H1 (cell line): ENCODE results near the gene TBX5. TPM values are rescaled to one million over a fixed set of nuclear protein-coding genes. Genes with fewer than 3 reads are reported as not detected.

Experiments
- CTCF ChIA-PET: fragments of 300-600 bp; sonication (Branson Sonifier 250); formaldehyde crosslinking; loops from one replicate; lab custom pipeline; 2021; ENCODE audit not compliant: partially characterized antibody; lab: Charles Lee
- POLR2A ChIA-PET: fragments of 300-600 bp; sonication (Branson Sonifier 250); formaldehyde crosslinking; loops from one replicate; lab custom pipeline; 2021; ENCODE audit warnings: inconsistent platforms; ENCODE audit not compliant: partially characterized antibody; lab: Charles Lee
- DNase-seq, 2 experiments: peaks; one replicate each; pipeline versions ENCODE4 v3.0.0 to v3.0.0-alpha.2; 2010 to 2022; ENCODE audit warnings: low spot score in 2 of 2, low read depth in 1 of 2, mixed read lengths in 1 of 2
- FAIRE-seq: peaks from 2 replicates; lab custom pipeline; 2011; peaks lifted over from hg19 to GRCh38; lab: Jason Lieb, UNC
- H2AFZ ChIP-seq: 2 replicates; pipeline ENCODE4 v1.8.1; 2012; ENCODE audit warnings: low read length, inconsistent platforms
- H2AK5ac ChIP-seq: 2 replicates; pipeline ENCODE4 v1.6.1; 2013; ENCODE audit warnings: low read depth, low read length
- H2BK120ac ChIP-seq: replicated peaks from 2 replicates; pipeline ENCODE3; 2013; ENCODE audit warnings: low read depth, low read length, inconsistent platforms
- H2BK12ac ChIP-seq: 2 replicates; pipeline ENCODE4 v1.6.1; 2013; ENCODE audit warnings: low read depth, low read length
- H2BK15ac ChIP-seq: 2 replicates; pipeline ENCODE4 v1.6.1; 2013; ENCODE audit warnings: low read length
- H2BK20ac ChIP-seq: 2 replicates; pipeline ENCODE4 v1.6.1; 2013; ENCODE audit warnings: low read length
- H2BK5ac ChIP-seq: 2 replicates; pipeline ENCODE4 v1.6.1; 2013; ENCODE audit warnings: low read depth, low read length
- H3K14ac ChIP-seq: 2 replicates; pipeline ENCODE4 v1.6.1; 2013; ENCODE audit warnings: inconsistent platforms; ENCODE audit not compliant: insufficient read length
- H3K18ac ChIP-seq: 2 replicates; pipeline ENCODE4 v1.6.1; 2013; ENCODE audit warnings: low read length; ENCODE audit errors: extremely low read depth
- H3K23ac ChIP-seq: 2 replicates; pipeline ENCODE4 v1.6.1; 2013; ENCODE audit warnings: inconsistent platforms; ENCODE audit not compliant: insufficient read length
- H3K23me2 ChIP-seq: 2 replicates; pipeline ENCODE4 v1.6.1; 2013; ENCODE audit warnings: low read depth, low read length
- H3K27ac ChIP-seq: 2 replicates; pipeline ENCODE4 v1.6.1; 2011; ENCODE audit warnings: low read depth, low read length, inconsistent platforms
- H3K27me3 ChIP-seq, 4 experiments: replicated peaks in 1 of 4; 1 replicate in 1 of 4; 2 replicates in 3 of 4; pipeline versions ENCODE4 v1.6.1 to v1.8.1; 2011 to 2013; ENCODE audit warnings: low read length in 3 of 4, mild to moderate bottlenecking in 3 of 4, inconsistent platforms in 2 of 4, mixed read lengths in 2 of 4, moderate library complexity in 1 of 4; ENCODE audit not compliant: control insufficient read depth in 3 of 4, insufficient read depth in 3 of 4; ENCODE audit errors: extremely low read depth in 1 of 4
- H3K36me3 ChIP-seq, 4 experiments: 2 replicates each; pipeline versions ENCODE4 v1.6.1 to v1.8.1; 2011 to 2013; ENCODE audit warnings: mild to moderate bottlenecking in 4 of 4, low read length in 3 of 4, moderate library complexity in 2 of 4, control low read depth in 1 of 4, inconsistent platforms in 1 of 4; ENCODE audit not compliant: insufficient read depth in 4 of 4, control insufficient read depth in 2 of 4
- H3K4ac ChIP-seq: replicated peaks from 2 replicates; pipeline ENCODE3; 2013; ENCODE audit warnings: low read length, low read depth, mixed read lengths, inconsistent platforms; ENCODE audit not compliant: insufficient read length
- H3K4me1 ChIP-seq, 4 experiments: replicated peaks in 1 of 4; 1 replicate in 1 of 4; 2 replicates in 3 of 4; pipeline versions ENCODE4 v1.6.1 to v1.8.1; 2011 to 2013; ENCODE audit warnings: low read length in 3 of 4, inconsistent platforms in 2 of 4, mixed read lengths in 1 of 4; ENCODE audit not compliant: insufficient read depth in 4 of 4, control insufficient read depth in 3 of 4
- H3K4me2 ChIP-seq, 2 experiments: 2 replicates each; pipeline versions ENCODE4 v1.6.1 to v1.8.1; 2011 to 2013; ENCODE audit warnings: low read depth in 2 of 2, low read length in 2 of 2, control low read depth in 1 of 2, inconsistent platforms in 1 of 2, mild to moderate bottlenecking in 1 of 2; ENCODE audit not compliant: insufficient read depth in 1 of 2
- H3K4me3 ChIP-seq, 4 experiments: fragments of 200-600, 300-600 bp in 1 of 4; sonication (generic), shearing (Covaris generic), sonication (Bioruptor Twin) in 1 of 4; 2 replicates each; pipeline versions ENCODE4 v1.5.1 to v1.8.1; 2011 to 2016; ENCODE audit warnings: low read length in 4 of 4, low read depth in 3 of 4, control low read depth in 2 of 4, inconsistent platforms in 2 of 4, mild to moderate bottlenecking in 2 of 4, mixed read lengths in 1 of 4, moderate library complexity in 1 of 4; ENCODE audit not compliant: insufficient read depth in 2 of 4; ENCODE audit errors: extremely low read depth in 1 of 4
- H3K56ac ChIP-seq: replicated peaks from 2 replicates; pipeline ENCODE3; 2013; ENCODE audit warnings: low read depth, mild to moderate bottlenecking, mixed read lengths, low read length, inconsistent platforms; ENCODE audit not compliant: insufficient read length
- H3K79me1 ChIP-seq: 2 replicates; pipeline ENCODE4 v1.6.1; 2013; ENCODE audit warnings: low read depth, low read length, control low read depth
- H3K79me2 ChIP-seq, 2 experiments: 2 replicates each; pipeline versions ENCODE4 v1.6.1 to v1.8.1; 2012 to 2013; ENCODE audit warnings: low read length in 2 of 2, mild to moderate bottlenecking in 2 of 2, inconsistent platforms in 1 of 2; ENCODE audit not compliant: insufficient read depth in 2 of 2, control insufficient read depth in 1 of 2
- H3K9ac ChIP-seq, 4 experiments: replicated peaks in 1 of 4; 1 replicate in 1 of 4; 2 replicates in 3 of 4; pipeline versions ENCODE4 v1.6.1 to v1.8.1; 2011 to 2013; ENCODE audit warnings: low read depth in 3 of 4, low read length in 3 of 4, control low read depth in 2 of 4, mild to moderate bottlenecking in 2 of 4, moderate library complexity in 2 of 4, inconsistent platforms in 1 of 4; ENCODE audit errors: extremely low read depth in 1 of 4
- H3K9me3 ChIP-seq, 2 experiments: 2 replicates each; pipeline versions ENCODE4 v1.6.1 to v1.8.1; 2012 to 2013; ENCODE audit warnings: mild to moderate bottlenecking in 2 of 2, moderate library complexity in 2 of 2, control low read depth in 1 of 2, inconsistent platforms in 1 of 2, low read depth in 1 of 2, low read length in 1 of 2, mixed read lengths in 1 of 2; ENCODE audit not compliant: insufficient read depth in 2 of 2
- H4K20me1 ChIP-seq, 2 experiments: replicated peaks in 1 of 2; 2 replicates each; pipeline versions ENCODE3 to v1.8.1; 2011 to 2013; ENCODE audit warnings: inconsistent platforms in 2 of 2, low read length in 2 of 2, mild to moderate bottlenecking in 1 of 2; ENCODE audit not compliant: insufficient read depth in 2 of 2, control insufficient read depth in 1 of 2
- H4K5ac ChIP-seq: 2 replicates; pipeline ENCODE4 v1.6.1; 2013; ENCODE audit warnings: low read length, low read depth, mixed read lengths, inconsistent platforms; ENCODE audit not compliant: insufficient read length
- H4K8ac ChIP-seq: 2 replicates; pipeline ENCODE4 v1.8.0; 2013; ENCODE audit warnings: mild to moderate bottlenecking, moderate library complexity, low read length, inconsistent platforms; ENCODE audit not compliant: insufficient read depth; ENCODE audit errors: extremely low read depth
- H4K91ac ChIP-seq: replicated peaks from 2 replicates; pipeline ENCODE3; 2013; ENCODE audit warnings: low read length, mixed read lengths, inconsistent platforms; ENCODE audit not compliant: insufficient read length
- ASH2L ChIP-seq: fragments of 200-600, 300-600 bp; sonication (generic); IDR thresholded peaks from one replicate; pipeline ENCODE4 v1.7.1; 2017; ENCODE audit warnings: low read length
- BACH1 ChIP-seq: IDR thresholded peaks from 2 replicates; pipeline ENCODE4 v1.6.1; 2012; ENCODE audit warnings: low read length, improper control_type of control experiment
- CBX5 ChIP-seq: fragments of 300-800, 300-1000 bp; sonication (generic); IDR thresholded peaks from 2 replicates; pipeline ENCODE4 v1.7.1; 2016; ENCODE audit warnings: antibody characterized with exemption, low read length, low read depth
- KDM4A ChIP-seq: IDR thresholded peaks from one replicate; pipeline ENCODE4 v1.7.1; 2012; ENCODE audit warnings: low read depth, mild to moderate bottlenecking, moderate library complexity, low read length, inconsistent platforms; ENCODE audit not compliant: severe bottlenecking
- TAF1 ChIP-seq: IDR thresholded peaks from 2 replicates; pipeline ENCODE4 v1.6.1; 2011; ENCODE audit warnings: mild to moderate bottlenecking, low read depth, low read length
- TBP ChIP-seq: IDR thresholded peaks from 2 replicates; pipeline ENCODE4 v1.6.1; 2011; ENCODE audit warnings: low read depth, low read length, improper control_type of control experiment
- WGBS, 2 experiments: shearing (Covaris generic) in 1 of 2; methylation state at CpG; one replicate each; pipeline versions ENCODE4 v1.1.6 to v1.1.7; 2013 to 2015; ENCODE audit warnings: low lambda C conversion rate in 2 of 2, mixed read lengths in 2 of 2, inconsistent platforms in 1 of 2, low coverage in 1 of 2, missing lambda C conversion rate in 1 of 2; ENCODE audit not compliant: insufficient replicate concordance in 2 of 2, insufficient coverage in 1 of 2, insufficient read length in 1 of 2; ENCODE audit errors: extremely low coverage in 1 of 2, missing lambda C conversion rate in 1 of 2; 5-methylcytosine and 5-hydroxymethylcytosine counted together
- polyA plus RNA-seq, 7 experiments: library from polyadenylated mRNA; depleted of rRNA in 3 of 7; stranded (reverse) in 5 of 7; unstranded in 2 of 7; fragments of >200 nt in 5 of 7; fragments of 200-250 nt in 2 of 7; gene quantifications; 1 replicate in 5 of 7; 2 replicates in 1 of 7; 4 replicates in 1 of 7; pipeline versions ENCODE4 v1.2.1 to v1.2.3, GENCODE V29; 2011 to 2013; ENCODE audit warnings: missing spikeins in 2 of 7, mixed read lengths in 2 of 7
- total RNA-seq: library from RNA; stranded (reverse); fragmentation: NEBNext Ultra II Directional; extraction: Animal tissue kit (Norgen Biotek cat#: 25700); gene quantifications from 2 replicates; pipeline ENCODE4 v1.2.1, GENCODE V29; 2021

Gene TBX5
- total and polyA plus RNA-seq, 2 of the 8 experiments (the other 6 are each of a cell fraction or from before 2014, with no cell fraction given): 0.05 TPM; not detected in 1

GRCh38 chr12:114371733-114372132 lies 34.2 kb downstream of the TBX5 start:
- FAIRE-seq: no peak
- Histone ChIP-seq H3K23ac (no peak overlapping the region), H3K79me2 (no peaks in the 10 kb centered on the region), H4K91ac (no peak overlapping the region), H3K18ac (no peak overlapping the region), H4K5ac (no peak overlapping the region), H4K8ac (no peak overlapping the region), H3K4me2 (no peak overlapping the region), H3K79me1 (no peaks in the 10 kb centered on the region; the same call in 1 of the 2 replicates), H3K4me3 (no peak overlapping the region), H3K4ac (no peak overlapping the region), H3K9me3 (no peaks in the 10 kb centered on the region), H3K9ac (no peak overlapping the region), H3K4me1 (peaks cover 0 to 2% (median 1%) of the 10 kb centered on the region in 4 experiments; a peak in 1 of 7 replicates), H3K36me3 (no peaks in the 10 kb centered on the region), H2AFZ (no peak overlapping the region), H3K27ac (no peak overlapping the region), H3K14ac (no peak overlapping the region), H2BK5ac (no peak overlapping the region), H3K56ac (no peak overlapping the region)
- 84% methylated on average over 7 of the region's 7 CpGs; no CpG with 5 or more reads in 1 of the 2 experiments for whole genome bisulfite sequencing, 2 experiments
- POLR2A ChIA-PET: interaction anchor here (0.6 kb wide), 1 partner anchor 10 kb away, joined by 3 read pairs; no protein-coding TSS in a partner anchor
- no peak for DNase-seq
- CTCF ChIA-PET: interaction anchor here (0.6 to 2.7 kb wide), 14 partner anchors 9 to 1085 kb away, joined by 3 to 11 read pairs (median 4); no protein-coding TSS in a partner anchor
- TF ChIP-seq TBP: no peak
- no peak for TF ChIP-seq BACH1
- no peak for TF ChIP-seq ASH2L
- no peak for TF ChIP-seq TAF1
- no peak for TF ChIP-seq CBX5
- TF ChIP-seq KDM4A: no peak
- TF ChIP-seq, all 59 proteins: peak for 0
- Histone ChIP-seq H2BK12ac (no peak overlapping the region), H3K27me3 (no peaks in the 10 kb centered on the region), H4K20me1 (no peaks in the 10 kb centered on the region), H2AK5ac (no peak overlapping the region), H2BK20ac (no peak overlapping the region), H3K23me2 (no peaks in the 10 kb centered on the region), H2BK120ac (no peak overlapping the region), H2BK15ac (no peak overlapping the region)
